H1 (cell line): Measurements from ENCODE around the gene NDNF. TPM values are rescaled to one million over a fixed set of nuclear protein-coding genes. Genes with fewer than 3 reads are reported as not detected.

ENCODE experiments used
- CTCF ChIA-PET: fragments of 300-600 bp; sonication (Branson Sonifier 250); formaldehyde crosslinking; loops from one replicate; lab custom pipeline; 2021; ENCODE audit not compliant: partially characterized antibody; lab: Charles Lee
- POLR2A ChIA-PET: fragments of 300-600 bp; sonication (Branson Sonifier 250); formaldehyde crosslinking; loops from one replicate; lab custom pipeline; 2021; ENCODE audit warnings: inconsistent platforms; ENCODE audit not compliant: partially characterized antibody; lab: Charles Lee
- DNase-seq, 2 experiments: peaks; one replicate each; pipeline versions ENCODE4 v3.0.0 to v3.0.0-alpha.2; 2010 to 2022; ENCODE audit warnings: low spot score in 2 of 2, low read depth in 1 of 2, mixed read lengths in 1 of 2
- FAIRE-seq: peaks from 2 replicates; lab custom pipeline; 2011; peaks lifted over from hg19 to GRCh38; lab: Jason Lieb, UNC
- H2AFZ ChIP-seq: 2 replicates; pipeline ENCODE4 v1.8.1; 2012; ENCODE audit warnings: low read length, inconsistent platforms
- H2AK5ac ChIP-seq: 2 replicates; pipeline ENCODE4 v1.6.1; 2013; ENCODE audit warnings: low read depth, low read length
- H2BK120ac ChIP-seq: replicated peaks from 2 replicates; pipeline ENCODE3; 2013; ENCODE audit warnings: low read depth, low read length, inconsistent platforms
- H2BK12ac ChIP-seq: 2 replicates; pipeline ENCODE4 v1.6.1; 2013; ENCODE audit warnings: low read depth, low read length
- H2BK15ac ChIP-seq: 2 replicates; pipeline ENCODE4 v1.6.1; 2013; ENCODE audit warnings: low read length
- H2BK20ac ChIP-seq: 2 replicates; pipeline ENCODE4 v1.6.1; 2013; ENCODE audit warnings: low read length
- H2BK5ac ChIP-seq: 2 replicates; pipeline ENCODE4 v1.6.1; 2013; ENCODE audit warnings: low read depth, low read length
- H3K14ac ChIP-seq: 2 replicates; pipeline ENCODE4 v1.6.1; 2013; ENCODE audit warnings: inconsistent platforms; ENCODE audit not compliant: insufficient read length
- H3K18ac ChIP-seq: 2 replicates; pipeline ENCODE4 v1.6.1; 2013; ENCODE audit warnings: low read length; ENCODE audit errors: extremely low read depth
- H3K23ac ChIP-seq: 2 replicates; pipeline ENCODE4 v1.6.1; 2013; ENCODE audit warnings: inconsistent platforms; ENCODE audit not compliant: insufficient read length
- H3K23me2 ChIP-seq: 2 replicates; pipeline ENCODE4 v1.6.1; 2013; ENCODE audit warnings: low read depth, low read length
- H3K27ac ChIP-seq: 2 replicates; pipeline ENCODE4 v1.6.1; 2011; ENCODE audit warnings: low read depth, low read length, inconsistent platforms
- H3K27me3 ChIP-seq, 4 experiments: replicated peaks in 1 of 4; 1 replicate in 1 of 4; 2 replicates in 3 of 4; pipeline versions ENCODE4 v1.6.1 to v1.8.1; 2011 to 2013; ENCODE audit warnings: low read length in 3 of 4, mild to moderate bottlenecking in 3 of 4, inconsistent platforms in 2 of 4, mixed read lengths in 2 of 4, moderate library complexity in 1 of 4; ENCODE audit not compliant: control insufficient read depth in 3 of 4, insufficient read depth in 3 of 4; ENCODE audit errors: extremely low read depth in 1 of 4
- H3K36me3 ChIP-seq, 4 experiments: 2 replicates each; pipeline versions ENCODE4 v1.6.1 to v1.8.1; 2011 to 2013; ENCODE audit warnings: mild to moderate bottlenecking in 4 of 4, low read length in 3 of 4, moderate library complexity in 2 of 4, control low read depth in 1 of 4, inconsistent platforms in 1 of 4; ENCODE audit not compliant: insufficient read depth in 4 of 4, control insufficient read depth in 2 of 4
- H3K4ac ChIP-seq: replicated peaks from 2 replicates; pipeline ENCODE3; 2013; ENCODE audit warnings: low read length, low read depth, mixed read lengths, inconsistent platforms; ENCODE audit not compliant: insufficient read length
- H3K4me1 ChIP-seq, 4 experiments: replicated peaks in 1 of 4; 1 replicate in 1 of 4; 2 replicates in 3 of 4; pipeline versions ENCODE4 v1.6.1 to v1.8.1; 2011 to 2013; ENCODE audit warnings: low read length in 3 of 4, inconsistent platforms in 2 of 4, mixed read lengths in 1 of 4; ENCODE audit not compliant: insufficient read depth in 4 of 4, control insufficient read depth in 3 of 4
- H3K4me2 ChIP-seq, 2 experiments: 2 replicates each; pipeline versions ENCODE4 v1.6.1 to v1.8.1; 2011 to 2013; ENCODE audit warnings: low read depth in 2 of 2, low read length in 2 of 2, control low read depth in 1 of 2, inconsistent platforms in 1 of 2, mild to moderate bottlenecking in 1 of 2; ENCODE audit not compliant: insufficient read depth in 1 of 2
- H3K4me3 ChIP-seq, 4 experiments: fragments of 200-600, 300-600 bp in 1 of 4; sonication (generic), shearing (Covaris generic), sonication (Bioruptor Twin) in 1 of 4; 2 replicates each; pipeline versions ENCODE4 v1.5.1 to v1.8.1; 2011 to 2016; ENCODE audit warnings: low read length in 4 of 4, low read depth in 3 of 4, control low read depth in 2 of 4, inconsistent platforms in 2 of 4, mild to moderate bottlenecking in 2 of 4, mixed read lengths in 1 of 4, moderate library complexity in 1 of 4; ENCODE audit not compliant: insufficient read depth in 2 of 4; ENCODE audit errors: extremely low read depth in 1 of 4
- H3K56ac ChIP-seq: replicated peaks from 2 replicates; pipeline ENCODE3; 2013; ENCODE audit warnings: low read depth, mild to moderate bottlenecking, mixed read lengths, low read length, inconsistent platforms; ENCODE audit not compliant: insufficient read length
- H3K79me1 ChIP-seq: 2 replicates; pipeline ENCODE4 v1.6.1; 2013; ENCODE audit warnings: low read depth, low read length, control low read depth
- H3K79me2 ChIP-seq, 2 experiments: 2 replicates each; pipeline versions ENCODE4 v1.6.1 to v1.8.1; 2012 to 2013; ENCODE audit warnings: low read length in 2 of 2, mild to moderate bottlenecking in 2 of 2, inconsistent platforms in 1 of 2; ENCODE audit not compliant: insufficient read depth in 2 of 2, control insufficient read depth in 1 of 2
- H3K9ac ChIP-seq, 4 experiments: replicated peaks in 1 of 4; 1 replicate in 1 of 4; 2 replicates in 3 of 4; pipeline versions ENCODE4 v1.6.1 to v1.8.1; 2011 to 2013; ENCODE audit warnings: low read depth in 3 of 4, low read length in 3 of 4, control low read depth in 2 of 4, mild to moderate bottlenecking in 2 of 4, moderate library complexity in 2 of 4, inconsistent platforms in 1 of 4; ENCODE audit errors: extremely low read depth in 1 of 4
- H3K9me3 ChIP-seq, 2 experiments: 2 replicates each; pipeline versions ENCODE4 v1.6.1 to v1.8.1; 2012 to 2013; ENCODE audit warnings: mild to moderate bottlenecking in 2 of 2, moderate library complexity in 2 of 2, control low read depth in 1 of 2, inconsistent platforms in 1 of 2, low read depth in 1 of 2, low read length in 1 of 2, mixed read lengths in 1 of 2; ENCODE audit not compliant: insufficient read depth in 2 of 2
- H4K20me1 ChIP-seq, 2 experiments: replicated peaks in 1 of 2; 2 replicates each; pipeline versions ENCODE3 to v1.8.1; 2011 to 2013; ENCODE audit warnings: inconsistent platforms in 2 of 2, low read length in 2 of 2, mild to moderate bottlenecking in 1 of 2; ENCODE audit not compliant: insufficient read depth in 2 of 2, control insufficient read depth in 1 of 2
- H4K5ac ChIP-seq: 2 replicates; pipeline ENCODE4 v1.6.1; 2013; ENCODE audit warnings: low read length, low read depth, mixed read lengths, inconsistent platforms; ENCODE audit not compliant: insufficient read length
- H4K8ac ChIP-seq: 2 replicates; pipeline ENCODE4 v1.8.0; 2013; ENCODE audit warnings: mild to moderate bottlenecking, moderate library complexity, low read length, inconsistent platforms; ENCODE audit not compliant: insufficient read depth; ENCODE audit errors: extremely low read depth
- H4K91ac ChIP-seq: replicated peaks from 2 replicates; pipeline ENCODE3; 2013; ENCODE audit warnings: low read length, mixed read lengths, inconsistent platforms; ENCODE audit not compliant: insufficient read length
- RAD21 ChIP-seq, 2 experiments: IDR thresholded peaks in 1 of 2; conservative IDR thresholded peaks in 1 of 2; 2 replicates each; pipeline ENCODE4 v1.6.1; 2011; ENCODE audit warnings: low read depth in 2 of 2, low read length in 2 of 2, improper control_type of control experiment in 1 of 2, inconsistent platforms in 1 of 2, mild to moderate bottlenecking in 1 of 2, moderate library complexity in 1 of 2
- SP2 ChIP-seq: IDR thresholded peaks from 2 replicates; pipeline ENCODE4 v1.6.1; 2012; ENCODE audit warnings: mild to moderate bottlenecking, low read length, inconsistent platforms
- SP4 ChIP-seq: IDR thresholded peaks from 2 replicates; pipeline ENCODE4 v1.6.1; 2012; ENCODE audit warnings: low read length, inconsistent platforms
- TAF7 ChIP-seq: optimal IDR thresholded peaks from 2 replicates; pipeline ENCODE3; 2011; ENCODE audit warnings: low read depth, mild to moderate bottlenecking, inconsistent platforms, low read length, moderate library complexity, borderline replicate concordance
- TBP ChIP-seq: IDR thresholded peaks from 2 replicates; pipeline ENCODE4 v1.6.1; 2011; ENCODE audit warnings: low read depth, low read length, improper control_type of control experiment
- WGBS, 2 experiments: shearing (Covaris generic) in 1 of 2; methylation state at CpG; one replicate each; pipeline versions ENCODE4 v1.1.6 to v1.1.7; 2013 to 2015; ENCODE audit warnings: low lambda C conversion rate in 2 of 2, mixed read lengths in 2 of 2, inconsistent platforms in 1 of 2, low coverage in 1 of 2, missing lambda C conversion rate in 1 of 2; ENCODE audit not compliant: insufficient replicate concordance in 2 of 2, insufficient coverage in 1 of 2, insufficient read length in 1 of 2; ENCODE audit errors: extremely low coverage in 1 of 2, missing lambda C conversion rate in 1 of 2; 5-methylcytosine and 5-hydroxymethylcytosine counted together
- polyA plus RNA-seq, 7 experiments: library from polyadenylated mRNA; depleted of rRNA in 3 of 7; stranded (reverse) in 5 of 7; unstranded in 2 of 7; fragments of >200 nt in 5 of 7; fragments of 200-250 nt in 2 of 7; gene quantifications; 1 replicate in 5 of 7; 2 replicates in 1 of 7; 4 replicates in 1 of 7; pipeline versions ENCODE4 v1.2.1 to v1.2.3, GENCODE V29; 2011 to 2013; ENCODE audit warnings: missing spikeins in 2 of 7, mixed read lengths in 2 of 7
- total RNA-seq: library from RNA; stranded (reverse); fragmentation: NEBNext Ultra II Directional; extraction: Animal tissue kit (Norgen Biotek cat#: 25700); gene quantifications from 2 replicates; pipeline ENCODE4 v1.2.1, GENCODE V29; 2021

The NDNF gene
- total and polyA plus RNA-seq, 2 of the 8 experiments (the other 6 are each of a cell fraction or from before 2014, with no cell fraction given), result 0.70 to 1.6 TPM

GRCh38 chr4:121077496-121077895 lies 5.2 kb upstream of the NDNF start:
- Histone ChIP-seq H3K4me1 (peaks cover 0 to 7% (median 4%) of the 10 kb centered on the region in 4 experiments; a peak in 5 of 7 replicates), H3K27me3 (peaks cover 0 to 6% (median 4%) of the 10 kb centered on the region in 4 experiments; a peak in 5 of 7 replicates), H3K56ac (no peak overlapping the region), H3K27ac (no peak overlapping the region), H2BK120ac (no peak overlapping the region), H4K5ac (no peak overlapping the region), H3K14ac (no peak overlapping the region), H2BK12ac (no peak overlapping the region), H2BK5ac (no peak overlapping the region), H2AFZ (no peak overlapping the region), H3K4me3 (no peak overlapping the region), H2BK15ac (no peak overlapping the region), H3K4ac (no peak overlapping the region), H3K4me2 (no peak overlapping the region), H2BK20ac (no peak overlapping the region), H3K23me2 (peaks cover 7% of the 10 kb centered on the region), H3K18ac (no peak overlapping the region), H3K23ac (no peak overlapping the region), H4K20me1 (no peaks in the 10 kb centered on the region), H4K91ac (no peak overlapping the region), H2AK5ac (no peak overlapping the region), H3K79me2 (no peaks in the 10 kb centered on the region), H3K9me3 (no peaks in the 10 kb centered on the region), H3K36me3 (no peaks in the 10 kb centered on the region), H3K9ac (no peak overlapping the region), H3K79me1 (no peaks in the 10 kb centered on the region), H4K8ac (no peak overlapping the region)
- TF ChIP-seq RAD21 (IDR thresholded peaks at IDR 0.05 in 1 of 2, conservative IDR thresholded peaks at IDR 0.05 in 1 of 2; ENCODE audit: low read depth in 2 of 2, low read length in 2 of 2) (no peak), TBP (no peak), TAF7 (no peak), SP2 (no peak), SP4 (no peak)
- DNase-seq (no peak), FAIRE-seq (no peak)
- POLR2A ChIA-PET, result no interaction called here
- WGBS, 2 experiments, result 77% methylated on average over 5 of the region's 5 CpGs; no CpG with 5 or more reads in 1 of the 2 experiments
- CTCF ChIA-PET, result interaction anchor here (0.8 kb wide), 1 partner anchor 234 kb away, joined by 3 read pairs; no protein-coding TSS in a partner anchor
